ENCODE results near the gene MAP6.

Gene MAP6

DNA sequence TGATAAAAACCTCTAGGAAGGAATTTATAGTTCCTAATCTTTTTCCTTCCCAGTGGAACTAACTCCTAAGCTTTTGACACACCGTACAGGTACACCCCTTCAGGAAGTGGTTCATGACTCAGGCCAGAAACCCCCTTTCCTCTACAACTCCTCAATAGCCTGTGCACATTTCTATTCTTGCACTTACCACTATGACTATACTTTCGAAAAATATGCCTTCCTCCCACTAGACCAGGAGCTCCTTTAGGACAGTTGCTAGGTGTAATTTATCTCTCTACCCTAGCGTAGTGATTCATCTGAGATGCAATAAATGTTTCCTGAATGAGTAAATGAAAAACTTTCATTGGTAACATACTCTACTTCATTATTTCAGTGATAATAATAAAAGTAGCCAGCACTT, 14.5 kb downstream of the MAP6 start:
- Histone ChIP-seq H3K36me3 (no peaks in the 10 kb centered on the region), H3K27ac (no peak overlapping the region), H3K4me3 (ENCODE audit: low read depth, low read length) (no peak overlapping the region), H3K9me3 (ENCODE audit: severe bottlenecking) (no peaks in the 10 kb centered on the region), H3K27me3 (ENCODE audit: insufficient read depth, low read depth, severe bottlenecking) (no peaks in the 10 kb centered on the region)
- no peak for DNase-seq
- TF ChIP-seq, protein P1, sequence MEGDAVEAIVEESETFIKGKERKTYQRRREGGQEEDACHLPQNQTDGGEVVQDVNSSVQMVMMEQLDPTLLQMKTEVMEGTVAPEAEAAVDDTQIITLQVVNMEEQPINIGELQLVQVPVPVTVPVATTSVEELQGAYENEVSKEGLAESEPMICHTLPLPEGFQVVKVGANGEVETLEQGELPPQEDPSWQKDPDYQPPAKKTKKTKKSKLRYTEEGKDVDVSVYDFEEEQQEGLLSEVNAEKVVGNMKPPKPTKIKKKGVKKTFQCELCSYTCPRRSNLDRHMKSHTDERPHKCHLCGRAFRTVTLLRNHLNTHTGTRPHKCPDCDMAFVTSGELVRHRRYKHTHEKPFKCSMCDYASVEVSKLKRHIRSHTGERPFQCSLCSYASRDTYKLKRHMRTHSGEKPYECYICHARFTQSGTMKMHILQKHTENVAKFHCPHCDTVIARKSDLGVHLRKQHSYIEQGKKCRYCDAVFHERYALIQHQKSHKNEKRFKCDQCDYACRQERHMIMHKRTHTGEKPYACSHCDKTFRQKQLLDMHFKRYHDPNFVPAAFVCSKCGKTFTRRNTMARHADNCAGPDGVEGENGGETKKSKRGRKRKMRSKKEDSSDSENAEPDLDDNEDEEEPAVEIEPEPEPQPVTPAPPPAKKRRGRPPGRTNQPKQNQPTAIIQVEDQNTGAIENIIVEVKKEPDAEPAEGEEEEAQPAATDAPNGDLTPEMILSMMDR (IDR thresholded peaks at IDR 0.05; ENCODE audit: low read depth, low read length) = no peak

DNA sequence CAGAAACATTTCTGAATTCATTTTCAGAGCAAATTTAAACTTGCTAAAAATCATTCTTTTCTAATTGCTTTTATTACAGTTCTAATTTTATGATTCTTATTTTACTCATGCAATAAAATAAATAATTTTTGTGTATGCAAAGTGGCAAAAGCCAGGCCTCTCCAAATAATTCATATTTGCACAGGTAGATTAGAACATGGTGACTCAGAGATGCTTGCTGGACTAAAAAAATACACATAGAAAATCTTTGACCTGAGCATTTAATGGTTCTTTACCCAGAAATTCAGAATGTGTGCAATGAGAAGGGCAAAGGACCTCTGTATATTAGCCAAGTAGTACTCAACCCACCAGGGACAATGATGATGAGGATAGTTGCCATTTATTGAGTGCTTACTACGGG, 15.3 kb downstream of the MAP6 start:
- H3K36me3 ChIP-seq = no peaks in the 10 kb centered on the region
- no peak overlapping the region for H3K27ac ChIP-seq
- no peaks in the 10 kb centered on the region for H3K9me3 ChIP-seq (ENCODE audit: severe bottlenecking)
- DNase-seq = no peak
- H3K4me3 ChIP-seq (ENCODE audit: low read depth, low read length) = no peak overlapping the region
- H3K27me3 ChIP-seq (ENCODE audit: insufficient read depth, low read depth, severe bottlenecking) = no peaks in the 10 kb centered on the region
- TF ChIP-seq, protein P1 (IDR thresholded peaks at IDR 0.05; ENCODE audit: low read depth, low read length) = no peak

DNA sequence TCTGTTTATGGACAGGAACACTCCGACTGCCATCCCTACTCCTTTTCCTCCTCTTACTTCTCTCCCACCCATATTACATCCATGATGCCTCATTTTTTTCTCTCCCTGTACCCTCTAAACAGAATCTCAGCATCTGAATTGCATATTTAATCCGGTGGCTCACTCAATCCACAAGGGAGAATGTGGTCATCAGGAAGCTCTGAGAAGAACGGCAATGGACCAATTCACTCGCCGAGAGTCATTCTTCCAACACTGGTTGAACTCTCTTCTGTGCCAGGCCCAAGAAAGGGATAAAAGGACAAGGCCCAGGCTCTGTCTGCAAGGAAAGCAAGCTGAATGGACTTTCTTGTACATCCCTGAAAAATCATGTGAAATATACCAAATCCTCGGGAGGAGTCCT, 15.9 kb downstream of the MAP6 start:
- TF ChIP-seq, protein P1 (IDR thresholded peaks at IDR 0.05; ENCODE audit: low read depth, low read length) = no peak
- H3K9me3 ChIP-seq (ENCODE audit: severe bottlenecking) = no peaks in the 10 kb centered on the region
- no peaks in the 10 kb centered on the region for H3K27me3 ChIP-seq (ENCODE audit: insufficient read depth, low read depth, severe bottlenecking)
- no peak overlapping the region for H3K27ac ChIP-seq
- H3K36me3 ChIP-seq = no peaks in the 10 kb centered on the region
- no peak overlapping the region for H3K4me3 ChIP-seq (ENCODE audit: low read depth, low read length)
- DNase-seq = no peak

DNA sequence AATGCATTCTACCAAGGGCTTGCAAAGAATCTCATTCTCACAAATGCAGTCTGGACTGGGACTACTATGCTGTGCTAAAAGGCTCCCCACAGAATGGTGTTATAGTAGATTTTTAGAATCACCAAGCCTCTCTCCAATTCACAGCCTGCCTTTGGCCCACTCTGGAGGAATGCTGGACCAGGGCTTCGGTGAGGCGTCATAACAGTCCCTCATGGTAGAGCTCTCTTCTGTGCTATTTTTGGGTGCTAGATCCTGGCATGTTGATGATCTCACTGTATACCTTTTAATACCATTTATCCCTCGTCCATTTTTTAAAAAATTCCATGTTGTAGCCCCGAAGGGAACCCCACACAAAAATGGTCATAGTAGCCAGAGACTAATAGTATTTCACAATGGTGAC, 17.6 kb downstream of the MAP6 start:
- TF ChIP-seq, protein P1 (IDR thresholded peaks at IDR 0.05; ENCODE audit: low read depth, low read length) = no peak
- Histone ChIP-seq H3K27ac (no peak overlapping the region), H3K9me3 (ENCODE audit: severe bottlenecking) (no peaks in the 10 kb centered on the region), H3K4me3 (ENCODE audit: low read depth, low read length) (no peak overlapping the region), H3K36me3 (no peaks in the 10 kb centered on the region), H3K27me3 (ENCODE audit: insufficient read depth, low read depth, severe bottlenecking) (no peaks in the 10 kb centered on the region)
- DNase-seq = no peak

DNA sequence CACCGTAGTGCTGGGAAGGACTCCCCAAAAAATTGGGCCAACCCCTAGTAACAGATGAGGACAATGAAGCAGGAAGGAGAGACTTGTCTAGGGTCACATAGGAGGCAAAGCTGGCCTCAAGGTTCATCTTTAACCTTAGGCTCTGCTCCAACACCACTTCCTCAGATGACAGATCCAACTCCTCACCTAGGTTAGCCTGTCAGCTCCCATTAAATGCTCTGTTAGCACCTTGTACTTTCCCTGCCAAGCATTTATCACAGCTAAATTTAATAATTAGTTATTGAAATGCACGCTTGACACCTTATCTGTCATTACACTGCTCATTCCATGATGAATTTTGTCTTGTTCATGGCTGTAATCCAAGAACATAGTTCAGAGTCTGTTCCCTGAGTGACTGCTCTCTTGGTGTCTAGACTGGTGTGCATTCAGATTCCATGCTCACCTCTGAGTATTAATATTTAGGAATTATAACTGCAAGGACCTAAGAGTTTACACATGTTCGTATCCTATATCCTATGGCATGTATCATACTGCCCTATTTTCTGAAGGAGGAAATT, 18.6 kb downstream of the MAP6 start:
- H3K36me3 ChIP-seq = no peaks in the 10 kb centered on the region
- no peak overlapping the region for H3K27ac ChIP-seq
- TF ChIP-seq, protein P1 (IDR thresholded peaks at IDR 0.05; ENCODE audit: low read depth, low read length) = no peak
- no peaks in the 10 kb centered on the region for H3K9me3 ChIP-seq (ENCODE audit: severe bottlenecking)
- DNase-seq = no peak
- H3K27me3 ChIP-seq (ENCODE audit: insufficient read depth, low read depth, severe bottlenecking) = no peaks in the 10 kb centered on the region
- no peak overlapping the region for H3K4me3 ChIP-seq (ENCODE audit: low read depth, low read length)

DNA sequence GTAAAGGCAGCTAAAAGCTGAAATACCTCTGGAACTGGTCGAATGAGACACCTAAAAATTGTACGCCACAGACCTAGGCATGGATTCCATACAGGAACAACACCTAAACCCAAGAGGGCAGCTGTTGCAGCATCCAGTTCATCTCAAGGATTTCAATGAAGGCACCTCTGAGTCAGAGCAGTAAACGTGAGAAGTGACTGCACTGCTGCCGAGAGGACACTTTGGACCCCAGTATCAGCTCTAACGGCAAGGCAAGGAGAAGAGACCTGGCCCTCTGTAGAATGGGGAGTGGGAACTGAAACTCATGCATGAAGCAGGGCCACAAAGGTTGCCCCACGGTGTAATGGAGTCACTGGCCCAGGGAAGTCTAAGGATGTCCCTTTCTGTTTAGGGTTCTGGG, 23.9 kb downstream of the MAP6 start:
- Histone ChIP-seq H3K36me3 (no peaks in the 10 kb centered on the region), H3K27me3 (ENCODE audit: insufficient read depth, low read depth, severe bottlenecking) (no peaks in the 10 kb centered on the region), H3K4me3 (ENCODE audit: low read depth, low read length) (no peak overlapping the region), H3K27ac (no peak overlapping the region), H3K9me3 (ENCODE audit: severe bottlenecking) (no peaks in the 10 kb centered on the region)
- TF ChIP-seq, protein P1 (IDR thresholded peaks at IDR 0.05; ENCODE audit: low read depth, low read length) = no peak
- DNase-seq = no peak

Data from WERI-Rb-1 (cell line).